ENCODE measurements around the gene MSANTD2.

Gene MSANTD2

DNA sequence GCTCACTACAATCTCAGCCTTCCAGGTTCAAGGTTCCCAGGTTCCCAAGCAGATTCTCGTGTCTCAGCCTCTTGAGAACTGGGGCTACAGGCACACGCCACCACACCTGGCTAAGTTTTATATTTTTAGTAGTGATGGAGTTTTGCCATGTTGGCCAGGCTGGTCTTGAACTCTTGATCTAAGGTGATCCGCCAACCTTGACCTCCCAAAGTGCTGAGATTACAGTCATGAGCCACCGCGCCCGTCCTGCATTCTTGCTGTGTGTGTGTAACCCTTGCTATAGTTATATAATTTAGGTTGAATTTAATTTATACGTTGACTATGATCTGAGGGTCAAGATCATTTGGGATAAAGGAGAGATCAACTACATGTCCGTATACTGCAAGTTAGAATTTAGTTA, 35.7 kb upstream of the MSANTD2 start:
- DNase-seq (ENCODE audit: low read depth): no peak
- TF ChIP-seq CTCF (conservative IDR thresholded peaks at IDR 0.05; ENCODE audit: control insufficient read depth, insufficient read depth, low read depth, low read length): no peak
- no peak overlapping the region for H3K4me3 ChIP-seq (ENCODE audit: control insufficient read depth, low read depth, low read length)

DNA sequence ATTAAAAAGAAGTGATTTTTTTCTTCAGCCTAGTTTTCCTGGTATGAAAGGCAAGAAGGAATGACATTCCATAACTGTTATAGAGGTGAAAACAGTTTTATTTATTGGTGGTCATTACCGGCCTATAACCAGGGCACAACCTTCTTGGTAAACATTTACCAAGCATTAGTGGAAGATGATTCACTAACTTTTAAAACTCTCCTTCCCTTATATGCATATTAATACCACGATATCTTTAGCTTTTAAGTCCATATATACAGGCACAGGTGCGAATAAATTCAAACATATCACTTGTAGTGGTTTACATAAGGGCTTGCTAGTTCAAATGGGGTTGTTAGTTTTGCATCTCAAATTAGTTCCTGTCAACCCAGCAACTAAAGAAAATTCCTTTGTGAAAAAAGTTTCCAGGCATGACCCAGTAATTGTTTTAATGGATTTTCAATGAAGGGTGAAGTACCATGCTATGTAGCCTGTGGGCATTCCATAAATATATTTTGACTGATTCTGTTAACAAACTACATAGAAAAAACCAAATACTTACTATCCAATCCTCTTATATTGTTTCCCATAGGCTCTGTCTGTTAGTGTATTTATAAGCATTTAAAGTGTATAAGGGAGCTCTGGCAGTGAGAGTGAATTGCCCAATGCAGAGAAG, 34.4 kb upstream of the MSANTD2 start:
- no peak for TF ChIP-seq CTCF (conservative IDR thresholded peaks at IDR 0.05; ENCODE audit: control insufficient read depth, insufficient read depth, low read depth, low read length)
- DNase-seq (ENCODE audit: low read depth): no peak
- H3K4me3 ChIP-seq (ENCODE audit: control insufficient read depth, low read depth, low read length): no peak overlapping the region

DNA sequence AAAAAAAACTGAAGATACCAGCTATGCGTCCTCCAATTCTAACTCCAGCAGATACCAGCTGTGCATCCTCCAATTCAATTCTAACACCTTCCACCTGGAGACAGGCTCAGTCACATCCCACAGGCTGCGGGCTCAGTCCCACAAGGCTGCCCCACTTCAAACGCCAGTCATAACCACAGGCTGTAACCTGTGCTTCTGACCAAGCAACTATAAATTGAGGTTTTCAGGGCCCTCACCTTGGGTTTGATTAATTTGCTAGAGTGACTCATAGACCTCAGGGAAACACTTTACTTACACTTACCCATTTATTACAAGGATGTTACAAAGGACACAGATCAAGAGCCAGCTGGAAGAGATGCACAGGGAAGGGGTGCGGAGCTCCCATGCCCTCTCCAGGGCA, 32.4 kb upstream of the MSANTD2 start:
- TF ChIP-seq CTCF (conservative IDR thresholded peaks at IDR 0.05; ENCODE audit: control insufficient read depth, insufficient read depth, low read depth, low read length): no peak
- DNase-seq (ENCODE audit: low read depth): no peak
- no peak overlapping the region for H3K4me3 ChIP-seq (ENCODE audit: control insufficient read depth, low read depth, low read length)

- no peak overlapping the region for H3K4me3 ChIP-seq (ENCODE audit: control insufficient read depth, low read depth, low read length)
- TF ChIP-seq CTCF (conservative IDR thresholded peaks at IDR 0.05; ENCODE audit: control insufficient read depth, insufficient read depth, low read depth, low read length): no peak
- DNase-seq (ENCODE audit: low read depth): no peak
Observed at GRCh38 chr11:124831897-124832296, 31.7 kb upstream of the MSANTD2 start.

DNA sequence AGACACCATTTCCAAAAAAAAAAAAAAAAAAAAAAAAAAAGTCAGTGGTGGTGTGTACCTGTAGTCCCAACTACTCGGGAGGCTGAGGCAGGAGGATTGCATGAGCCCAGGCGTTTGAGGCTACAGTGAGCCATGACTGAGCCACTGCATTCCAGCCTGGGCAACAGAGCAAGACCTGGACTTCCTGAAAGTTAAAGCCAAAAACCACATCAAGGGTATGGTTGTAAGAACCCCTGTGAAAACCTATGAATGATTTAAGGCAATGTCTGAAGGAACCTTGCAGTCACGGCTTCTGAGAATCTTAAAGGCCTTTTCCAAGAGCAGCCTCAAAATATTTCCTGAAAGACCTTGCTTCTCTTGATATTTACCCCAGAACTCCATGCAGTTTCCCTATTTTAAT, 30.5 kb upstream of the MSANTD2 start:
- DNase-seq (ENCODE audit: low read depth): no peak
- H3K4me3 ChIP-seq (ENCODE audit: control insufficient read depth, low read depth, low read length): no peak overlapping the region
- no peak for TF ChIP-seq CTCF (conservative IDR thresholded peaks at IDR 0.05; ENCODE audit: control insufficient read depth, insufficient read depth, low read depth, low read length)

GRCh38 chr11:124829986-124830385, 29.8 kb upstream of the MSANTD2 start:
- peak; percentile 21 for DNase-seq (ENCODE audit: low read depth)
- no peak for TF ChIP-seq CTCF (conservative IDR thresholded peaks at IDR 0.05; ENCODE audit: control insufficient read depth, insufficient read depth, low read depth, low read length)
- H3K4me3 ChIP-seq (ENCODE audit: control insufficient read depth, low read depth, low read length): no peak overlapping the region

GRCh38 chr11:124825876-124826275, 25.7 kb upstream of the MSANTD2 start:
- H3K4me3 ChIP-seq (ENCODE audit: control insufficient read depth, low read depth, low read length): no peak overlapping the region
- no peak for DNase-seq (ENCODE audit: low read depth)
- no peak for TF ChIP-seq CTCF (conservative IDR thresholded peaks at IDR 0.05; ENCODE audit: control insufficient read depth, insufficient read depth, low read depth, low read length)
